OCI-LY1 (cell line): ENCODE results near the gene FLAD1.
A peak's percentile ranks its signal among the peaks of the same experiment; 100 is the strongest.

ENCODE experiments used
- EZH2 ChIP-seq: fragments of 200-600 bp; sonication (generic), shearing (Covaris generic); IDR thresholded peaks from 2 replicates; pipeline ENCODE4 v1.8.0; 2017; ENCODE audit warnings: borderline replicate concordance, mixed run types, mild to moderate bottlenecking, antibody characterized with exemption, low read length, moderate library complexity, mixed read lengths
- TF ChIP-seq, protein P1 (sequence below): fragments of 200-600 bp; sonication (generic), shearing (Covaris generic); IDR thresholded peaks from 2 replicates; pipeline ENCODE4 v1.5.1; 2017; ENCODE audit warnings: mild to moderate bottlenecking, antibody characterized with exemption, low read length, moderate library complexity, mixed read lengths

- TF ChIP-seq, protein P1, sequence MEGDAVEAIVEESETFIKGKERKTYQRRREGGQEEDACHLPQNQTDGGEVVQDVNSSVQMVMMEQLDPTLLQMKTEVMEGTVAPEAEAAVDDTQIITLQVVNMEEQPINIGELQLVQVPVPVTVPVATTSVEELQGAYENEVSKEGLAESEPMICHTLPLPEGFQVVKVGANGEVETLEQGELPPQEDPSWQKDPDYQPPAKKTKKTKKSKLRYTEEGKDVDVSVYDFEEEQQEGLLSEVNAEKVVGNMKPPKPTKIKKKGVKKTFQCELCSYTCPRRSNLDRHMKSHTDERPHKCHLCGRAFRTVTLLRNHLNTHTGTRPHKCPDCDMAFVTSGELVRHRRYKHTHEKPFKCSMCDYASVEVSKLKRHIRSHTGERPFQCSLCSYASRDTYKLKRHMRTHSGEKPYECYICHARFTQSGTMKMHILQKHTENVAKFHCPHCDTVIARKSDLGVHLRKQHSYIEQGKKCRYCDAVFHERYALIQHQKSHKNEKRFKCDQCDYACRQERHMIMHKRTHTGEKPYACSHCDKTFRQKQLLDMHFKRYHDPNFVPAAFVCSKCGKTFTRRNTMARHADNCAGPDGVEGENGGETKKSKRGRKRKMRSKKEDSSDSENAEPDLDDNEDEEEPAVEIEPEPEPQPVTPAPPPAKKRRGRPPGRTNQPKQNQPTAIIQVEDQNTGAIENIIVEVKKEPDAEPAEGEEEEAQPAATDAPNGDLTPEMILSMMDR = peak; percentile 55
- no peak for TF ChIP-seq EZH2
Observed at GRCh38 chr1:155001675-155002463, 18.7 kb downstream of the FLAD1 start.
